ENCODE measurements around the gene MAPK4.

GRCh38 chr18:50697509-50697908 lies 137.6 kb downstream of the MAPK4 start:
- TF ChIP-seq POLR2AphosphoS5 (IDR thresholded peaks at IDR 0.05; ENCODE audit: borderline replicate concordance, low read depth, low read length) (no peak), EZH2 (IDR thresholded peaks at IDR 0.05) (no peak), FOXP2 (optimal IDR thresholded peaks at IDR 0.05; ENCODE audit: control extremely low read depth, extremely low read length, insufficient read depth) (no peak)

Measured in SK-N-MC (cell line).